ENCODE results near the gene CTF1.

CTF1 gene

DNA sequence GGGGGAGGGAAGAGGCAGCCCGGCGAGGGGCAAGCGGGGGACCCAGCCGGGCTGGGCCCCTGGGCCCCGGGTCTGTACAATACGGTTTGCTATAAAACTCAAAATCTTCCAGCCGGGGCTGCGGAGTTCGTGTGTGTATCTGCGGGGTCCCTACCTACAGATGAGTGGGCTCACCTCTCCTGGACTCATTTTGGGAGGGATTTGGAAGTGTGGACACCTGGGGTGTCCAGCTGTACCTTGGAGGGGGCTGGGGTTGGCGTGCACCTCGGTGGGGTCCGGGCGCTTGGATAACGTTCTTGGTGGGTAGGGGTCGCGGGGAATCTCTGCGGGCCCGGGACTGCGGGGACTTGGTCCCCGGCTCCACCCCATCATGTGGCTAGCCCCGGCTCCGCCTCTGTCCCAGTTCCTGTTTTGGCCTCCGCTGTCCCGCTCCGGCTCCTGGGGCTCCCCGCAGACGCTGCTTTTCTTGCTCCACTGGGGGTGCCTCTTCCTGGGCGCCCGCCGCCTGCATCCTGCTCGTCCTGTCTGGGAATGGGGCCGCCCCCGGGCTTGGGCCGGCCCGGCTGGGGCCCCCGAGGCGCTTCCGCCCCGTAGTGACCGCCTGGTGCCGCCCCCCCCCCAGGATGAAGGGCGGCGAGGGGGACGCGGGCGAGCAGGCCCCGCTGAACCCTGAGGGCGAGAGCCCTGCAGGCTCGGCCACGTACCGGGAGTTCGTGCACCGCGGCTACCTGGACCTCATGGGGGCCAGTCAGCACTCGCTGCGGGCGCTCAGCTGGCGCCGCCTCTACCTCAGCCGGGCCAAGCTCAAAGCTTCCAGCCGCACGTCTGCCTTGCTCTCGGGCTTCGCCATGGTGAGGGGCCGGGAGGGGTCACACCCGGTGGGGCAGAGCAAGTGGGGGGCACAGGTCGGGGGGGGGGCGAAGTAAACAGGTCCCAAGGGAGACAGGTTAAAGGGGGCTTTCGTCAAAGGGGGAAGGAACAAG lies 52.5 kb downstream of the CTF1 start, which contains the start of gene ORAI3:
TSS of gene ORAI3 (plus strand) at position 402 of the 983 bp plus-strand sequence. CDS start at position 624, 222 bp downstream.
- peak within 1 kb of the TSS; percentile 58; the same call in 1 of the 2 replicates for H3K27ac ChIP-seq (ENCODE audit: low read length)
- H3K27me3 ChIP-seq (replicated peaks; ENCODE audit: insufficient read depth, low read length), result no peaks in the 10 kb centered on the region
- H3K9ac ChIP-seq (ENCODE audit: low read length), result peak within 1 kb of the TSS; percentile 90
- no peaks in the 10 kb centered on the region for H3K9me3 ChIP-seq (replicated peaks; ENCODE audit: insufficient read depth, low read length)
- H2AFZ ChIP-seq (ENCODE audit: low read length), result peak within 1 kb of the TSS; percentile 80
- DNase-seq, result peak; percentile 63
- no peaks in the 10 kb centered on the region for H3K36me3 ChIP-seq (replicated peaks; ENCODE audit: insufficient read depth, low read length)
- H3F3A ChIP-seq (ENCODE audit: insufficient read depth, low read length), result peaks cover 10% of the 10 kb centered on the region
- peak within 1 kb of the TSS; percentile 96 for H3K4me3 ChIP-seq (ENCODE audit: low read length)
- TF ChIP-seq EZH2 (optimal IDR thresholded peaks at IDR 0.05; ENCODE audit: low read depth, low read length), result no peak
- TF ChIP-seq, protein P1, sequence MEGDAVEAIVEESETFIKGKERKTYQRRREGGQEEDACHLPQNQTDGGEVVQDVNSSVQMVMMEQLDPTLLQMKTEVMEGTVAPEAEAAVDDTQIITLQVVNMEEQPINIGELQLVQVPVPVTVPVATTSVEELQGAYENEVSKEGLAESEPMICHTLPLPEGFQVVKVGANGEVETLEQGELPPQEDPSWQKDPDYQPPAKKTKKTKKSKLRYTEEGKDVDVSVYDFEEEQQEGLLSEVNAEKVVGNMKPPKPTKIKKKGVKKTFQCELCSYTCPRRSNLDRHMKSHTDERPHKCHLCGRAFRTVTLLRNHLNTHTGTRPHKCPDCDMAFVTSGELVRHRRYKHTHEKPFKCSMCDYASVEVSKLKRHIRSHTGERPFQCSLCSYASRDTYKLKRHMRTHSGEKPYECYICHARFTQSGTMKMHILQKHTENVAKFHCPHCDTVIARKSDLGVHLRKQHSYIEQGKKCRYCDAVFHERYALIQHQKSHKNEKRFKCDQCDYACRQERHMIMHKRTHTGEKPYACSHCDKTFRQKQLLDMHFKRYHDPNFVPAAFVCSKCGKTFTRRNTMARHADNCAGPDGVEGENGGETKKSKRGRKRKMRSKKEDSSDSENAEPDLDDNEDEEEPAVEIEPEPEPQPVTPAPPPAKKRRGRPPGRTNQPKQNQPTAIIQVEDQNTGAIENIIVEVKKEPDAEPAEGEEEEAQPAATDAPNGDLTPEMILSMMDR (IDR thresholded peaks at IDR 0.05; ENCODE audit: low read length), result no peak
- no peak for TF ChIP-seq EZH2phosphoT487 (IDR thresholded peaks at IDR 0.05; ENCODE audit: low read length)
- peak within 1 kb of the TSS; percentile 100 for H3K4me2 ChIP-seq (ENCODE audit: low read depth, low read length)
- peaks cover 14% of the 10 kb centered on the region for H3K79me2 ChIP-seq (ENCODE audit: low read length)
- peaks cover 8% of the 10 kb centered on the region for H3K4me1 ChIP-seq (ENCODE audit: low read length)
- H3K9me2 ChIP-seq (replicated peaks; ENCODE audit: insufficient read depth, low read length), result no peaks in the 10 kb centered on the region
- no peaks in the 10 kb centered on the region for H4K20me1 ChIP-seq (ENCODE audit: insufficient read depth, low read length)

GRCh38 chr16:30949650-30950515 lies 53.5 kb downstream of the CTF1 start:
- no peaks in the 10 kb centered on the region for H3K9me2 ChIP-seq (replicated peaks; ENCODE audit: insufficient read depth, low read length)
- H3K36me3 ChIP-seq (replicated peaks; ENCODE audit: insufficient read depth, low read length), result no peaks in the 10 kb centered on the region
- peaks cover 8% of the 10 kb centered on the region for H3K4me1 ChIP-seq (ENCODE audit: low read length)
- H3K79me2 ChIP-seq (ENCODE audit: low read length), result peaks cover 14% of the 10 kb centered on the region
- H3K27ac ChIP-seq (ENCODE audit: low read length), result peak overlapping the region; percentile 58; the same call in 1 of the 2 replicates
- peak overlapping the region; percentile 90 for H3K9ac ChIP-seq (ENCODE audit: low read length)
- H3K9me3 ChIP-seq (replicated peaks; ENCODE audit: insufficient read depth, low read length), result no peaks in the 10 kb centered on the region
- peak overlapping the region; percentile 96 for H3K4me3 ChIP-seq (ENCODE audit: low read length)
- TF ChIP-seq, protein P1 (IDR thresholded peaks at IDR 0.05; ENCODE audit: low read length), result peak; percentile 44
- TF ChIP-seq EZH2phosphoT487 (IDR thresholded peaks at IDR 0.05; ENCODE audit: low read length), result no peak
- TF ChIP-seq EZH2 (optimal IDR thresholded peaks at IDR 0.05; ENCODE audit: low read depth, low read length), result no peak
- no peaks in the 10 kb centered on the region for H3K27me3 ChIP-seq (replicated peaks; ENCODE audit: insufficient read depth, low read length)
- peaks cover 13% of the 10 kb centered on the region for H3F3A ChIP-seq (ENCODE audit: insufficient read depth, low read length)
- no peaks in the 10 kb centered on the region for H4K20me1 ChIP-seq (ENCODE audit: insufficient read depth, low read length)
- DNase-seq, result peak; percentile 58
- H2AFZ ChIP-seq (ENCODE audit: low read length), result peak overlapping the region; percentile 80
- H3K4me2 ChIP-seq (ENCODE audit: low read depth, low read length), result peak overlapping the region; percentile 100

GRCh38 chr16:30950516-30951065 lies 54.2 kb downstream of the CTF1 start:
- TF ChIP-seq, protein P1 (IDR thresholded peaks at IDR 0.05; ENCODE audit: low read length), result no peak
- no peak for TF ChIP-seq EZH2 (optimal IDR thresholded peaks at IDR 0.05; ENCODE audit: low read depth, low read length)
- TF ChIP-seq EZH2phosphoT487 (IDR thresholded peaks at IDR 0.05; ENCODE audit: low read length), result no peak
- DNase-seq, result no peak
- H3F3A ChIP-seq (ENCODE audit: insufficient read depth, low read length), result peaks cover 13% of the 10 kb centered on the region

More at GRCh38 chr16:30950516-30951065, 54.2 kb downstream of the CTF1 start:
- Histone ChIP-seq H3K9ac (ENCODE audit: low read length) (no peak overlapping the region; the same call in 1 of the 2 replicates), H4K20me1 (ENCODE audit: insufficient read depth, low read length) (no peaks in the 10 kb centered on the region), H2AFZ (ENCODE audit: low read length) (no peak overlapping the region), H3K36me3 (replicated peaks; ENCODE audit: insufficient read depth, low read length) (no peaks in the 10 kb centered on the region), H3K9me2 (replicated peaks; ENCODE audit: insufficient read depth, low read length) (no peaks in the 10 kb centered on the region), H3K27ac (ENCODE audit: low read length) (peak overlapping the region; percentile 58; the same call in 1 of the 2 replicates), H3K4me1 (ENCODE audit: low read length) (peaks cover 8% of the 10 kb centered on the region), H3K9me3 (replicated peaks; ENCODE audit: insufficient read depth, low read length) (no peaks in the 10 kb centered on the region), H3K27me3 (replicated peaks; ENCODE audit: insufficient read depth, low read length) (no peaks in the 10 kb centered on the region), H3K79me2 (ENCODE audit: low read length) (peaks cover 14% of the 10 kb centered on the region), H3K4me3 (ENCODE audit: low read length) (peak overlapping the region; percentile 96; the same call in 1 of the 2 replicates), H3K4me2 (ENCODE audit: low read depth, low read length) (peak overlapping the region; percentile 100)
